GM12873 (cell line): ENCODE data around the gene INS.

Experiments used
- TF ChIP-seq, protein P1 (sequence below): IDR thresholded peaks from 2 replicates; pipeline ENCODE4 v1.5.1; 2012; ENCODE audit warnings: low read depth, mild to moderate bottlenecking, moderate library complexity, low read length, control low read depth; ENCODE audit not compliant: insufficient read depth; ENCODE audit errors: missing control alignments

INS gene

GRCh38 chr11:2177076-2177475 is 16.1 kb upstream of the INS start:
- TF ChIP-seq, protein P1, sequence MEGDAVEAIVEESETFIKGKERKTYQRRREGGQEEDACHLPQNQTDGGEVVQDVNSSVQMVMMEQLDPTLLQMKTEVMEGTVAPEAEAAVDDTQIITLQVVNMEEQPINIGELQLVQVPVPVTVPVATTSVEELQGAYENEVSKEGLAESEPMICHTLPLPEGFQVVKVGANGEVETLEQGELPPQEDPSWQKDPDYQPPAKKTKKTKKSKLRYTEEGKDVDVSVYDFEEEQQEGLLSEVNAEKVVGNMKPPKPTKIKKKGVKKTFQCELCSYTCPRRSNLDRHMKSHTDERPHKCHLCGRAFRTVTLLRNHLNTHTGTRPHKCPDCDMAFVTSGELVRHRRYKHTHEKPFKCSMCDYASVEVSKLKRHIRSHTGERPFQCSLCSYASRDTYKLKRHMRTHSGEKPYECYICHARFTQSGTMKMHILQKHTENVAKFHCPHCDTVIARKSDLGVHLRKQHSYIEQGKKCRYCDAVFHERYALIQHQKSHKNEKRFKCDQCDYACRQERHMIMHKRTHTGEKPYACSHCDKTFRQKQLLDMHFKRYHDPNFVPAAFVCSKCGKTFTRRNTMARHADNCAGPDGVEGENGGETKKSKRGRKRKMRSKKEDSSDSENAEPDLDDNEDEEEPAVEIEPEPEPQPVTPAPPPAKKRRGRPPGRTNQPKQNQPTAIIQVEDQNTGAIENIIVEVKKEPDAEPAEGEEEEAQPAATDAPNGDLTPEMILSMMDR: no peak

- TF ChIP-seq, protein P1: no peak
These were observed 15.4 kb upstream of the INS start for GRCh38 chr11:2176389-2176900.

GRCh38 chr11:2175659-2176058 is 14.7 kb upstream of the INS start:
- TF ChIP-seq, protein P1: no peak

DNA sequence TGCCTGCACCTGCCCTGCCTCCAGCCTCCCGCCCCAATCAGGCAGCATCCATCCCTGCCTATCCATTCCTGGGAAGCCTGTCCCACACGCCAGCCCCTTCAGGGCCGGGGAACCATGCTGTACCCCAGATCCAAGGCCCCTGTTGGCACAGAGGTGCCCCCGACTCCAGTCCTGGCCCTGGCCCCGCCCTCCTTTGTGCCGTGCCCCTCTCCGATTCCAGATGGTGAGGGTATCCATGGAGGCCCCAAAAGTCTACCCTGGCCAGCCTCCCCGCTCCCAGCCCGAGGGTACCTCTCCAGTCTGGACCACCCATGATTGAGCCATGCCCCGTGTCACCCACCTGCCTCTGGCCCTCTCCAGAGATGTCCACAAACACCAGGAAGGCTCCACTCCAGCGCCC is 13.4 kb upstream of the INS start:
- TF ChIP-seq, protein P1: no peak

- TF ChIP-seq, protein P1: no peak
These were observed 12.8 kb upstream of the INS start for GRCh38 chr11:2173761-2174160.

DNA sequence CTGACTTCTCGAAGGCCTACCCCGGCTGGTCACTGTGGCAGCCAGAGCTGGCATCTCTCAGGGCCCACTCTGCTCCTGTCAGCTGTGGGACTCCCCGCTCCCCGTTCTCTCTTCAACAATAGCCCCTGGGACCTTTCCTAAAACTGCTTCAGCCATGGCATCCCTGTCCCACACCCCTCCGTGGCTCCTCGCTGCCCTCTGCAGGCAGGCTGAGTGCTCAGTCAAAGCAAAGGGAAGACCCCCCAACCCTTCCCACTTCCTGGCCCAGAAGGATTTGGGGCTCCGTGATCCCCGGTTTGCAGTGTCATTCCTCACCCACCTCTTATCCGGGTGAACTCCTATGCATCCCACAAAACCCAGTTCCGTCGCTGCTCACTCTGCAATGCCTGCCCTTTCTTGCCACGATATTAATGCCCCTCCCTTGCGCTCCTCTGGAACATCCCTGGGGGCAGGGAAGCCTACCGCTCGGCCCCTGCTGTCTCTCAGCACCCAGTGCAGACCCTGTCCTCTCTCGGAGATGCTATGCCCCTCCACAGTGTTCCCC is 12.2 kb upstream of the INS start:
- TF ChIP-seq, protein P1: peak; percentile 53

DNA sequence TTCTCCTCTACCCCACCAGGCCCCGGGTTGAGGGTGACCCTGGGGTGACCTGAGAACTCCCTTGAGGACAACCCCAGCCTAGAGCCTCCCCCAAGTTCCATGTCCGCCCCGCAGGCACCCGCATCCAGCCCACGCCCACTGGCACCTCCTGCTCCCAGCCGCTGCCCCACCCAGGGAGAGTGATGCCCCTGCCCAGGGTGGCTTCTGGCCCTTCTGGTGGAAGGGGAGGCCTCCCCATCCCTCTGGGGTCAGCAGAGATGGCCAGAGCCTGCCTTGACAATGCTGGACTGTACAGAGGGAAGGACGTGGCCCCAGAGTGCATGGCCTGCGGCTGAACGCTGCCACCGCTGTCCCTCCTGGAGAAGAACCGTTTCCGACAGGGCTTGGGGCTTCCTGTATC is 11.7 kb upstream of the INS start:
- TF ChIP-seq, protein P1: no peak
